ENCODE data around the gene SPTB.

DNA sequence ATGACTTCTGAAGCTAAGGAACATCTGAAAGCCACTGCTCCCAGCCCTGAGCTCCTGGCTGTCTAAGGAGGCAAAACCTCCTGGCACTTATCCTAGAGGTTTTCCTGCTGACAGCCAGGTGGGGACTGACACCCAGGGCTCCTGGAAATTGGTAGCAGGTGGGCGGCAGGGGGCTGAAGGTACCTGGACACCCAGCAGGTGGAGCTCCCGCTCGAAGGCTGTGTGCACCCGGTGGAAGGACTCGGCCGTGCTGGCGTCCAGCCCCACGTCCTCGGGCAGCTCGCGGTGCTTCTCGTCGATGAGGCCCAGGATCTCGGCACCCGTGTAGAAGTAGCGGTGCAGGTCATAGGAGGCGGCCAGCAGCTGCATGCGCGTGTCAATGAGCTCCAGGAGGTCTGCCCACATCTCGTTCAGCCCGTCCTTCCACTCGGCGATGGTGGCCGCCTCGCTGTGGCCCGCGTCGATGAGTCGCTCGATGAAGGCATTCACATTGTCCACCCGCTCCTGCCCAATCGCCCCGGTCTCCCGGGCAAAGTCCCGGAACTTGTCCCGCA is 107.2 kb downstream of the SPTB start:
- TF ChIP-seq, protein P1, sequence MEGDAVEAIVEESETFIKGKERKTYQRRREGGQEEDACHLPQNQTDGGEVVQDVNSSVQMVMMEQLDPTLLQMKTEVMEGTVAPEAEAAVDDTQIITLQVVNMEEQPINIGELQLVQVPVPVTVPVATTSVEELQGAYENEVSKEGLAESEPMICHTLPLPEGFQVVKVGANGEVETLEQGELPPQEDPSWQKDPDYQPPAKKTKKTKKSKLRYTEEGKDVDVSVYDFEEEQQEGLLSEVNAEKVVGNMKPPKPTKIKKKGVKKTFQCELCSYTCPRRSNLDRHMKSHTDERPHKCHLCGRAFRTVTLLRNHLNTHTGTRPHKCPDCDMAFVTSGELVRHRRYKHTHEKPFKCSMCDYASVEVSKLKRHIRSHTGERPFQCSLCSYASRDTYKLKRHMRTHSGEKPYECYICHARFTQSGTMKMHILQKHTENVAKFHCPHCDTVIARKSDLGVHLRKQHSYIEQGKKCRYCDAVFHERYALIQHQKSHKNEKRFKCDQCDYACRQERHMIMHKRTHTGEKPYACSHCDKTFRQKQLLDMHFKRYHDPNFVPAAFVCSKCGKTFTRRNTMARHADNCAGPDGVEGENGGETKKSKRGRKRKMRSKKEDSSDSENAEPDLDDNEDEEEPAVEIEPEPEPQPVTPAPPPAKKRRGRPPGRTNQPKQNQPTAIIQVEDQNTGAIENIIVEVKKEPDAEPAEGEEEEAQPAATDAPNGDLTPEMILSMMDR (IDR thresholded peaks at IDR 0.05; ENCODE audit: borderline replicate concordance, extremely low read depth, low read length, poor library complexity, severe bottlenecking) = no peak
- no peak for TF ChIP-seq EZH2 (IDR thresholded peaks at IDR 0.05; ENCODE audit: borderline replicate concordance, low read depth, low read length, severe bottlenecking)

All from DND-41 (cell line).